IPS-18c (cell line): Measurements from ENCODE around the gene OSBP2.

Source experiments
- H3K4me3 ChIP-seq: 2 replicates; pipeline ENCODE4 v1.7.0; 2013; ENCODE audit warnings: low read depth, mild to moderate bottlenecking, low read length, moderate library complexity; ENCODE audit not compliant: insufficient read depth
- H3K9me3 ChIP-seq: one replicate; pipeline ENCODE4 v1.6.1; 2013; ENCODE audit warnings: mild to moderate bottlenecking, low read length, moderate library complexity; ENCODE audit not compliant: control insufficient read depth, insufficient read depth

Gene OSBP2

DNA sequence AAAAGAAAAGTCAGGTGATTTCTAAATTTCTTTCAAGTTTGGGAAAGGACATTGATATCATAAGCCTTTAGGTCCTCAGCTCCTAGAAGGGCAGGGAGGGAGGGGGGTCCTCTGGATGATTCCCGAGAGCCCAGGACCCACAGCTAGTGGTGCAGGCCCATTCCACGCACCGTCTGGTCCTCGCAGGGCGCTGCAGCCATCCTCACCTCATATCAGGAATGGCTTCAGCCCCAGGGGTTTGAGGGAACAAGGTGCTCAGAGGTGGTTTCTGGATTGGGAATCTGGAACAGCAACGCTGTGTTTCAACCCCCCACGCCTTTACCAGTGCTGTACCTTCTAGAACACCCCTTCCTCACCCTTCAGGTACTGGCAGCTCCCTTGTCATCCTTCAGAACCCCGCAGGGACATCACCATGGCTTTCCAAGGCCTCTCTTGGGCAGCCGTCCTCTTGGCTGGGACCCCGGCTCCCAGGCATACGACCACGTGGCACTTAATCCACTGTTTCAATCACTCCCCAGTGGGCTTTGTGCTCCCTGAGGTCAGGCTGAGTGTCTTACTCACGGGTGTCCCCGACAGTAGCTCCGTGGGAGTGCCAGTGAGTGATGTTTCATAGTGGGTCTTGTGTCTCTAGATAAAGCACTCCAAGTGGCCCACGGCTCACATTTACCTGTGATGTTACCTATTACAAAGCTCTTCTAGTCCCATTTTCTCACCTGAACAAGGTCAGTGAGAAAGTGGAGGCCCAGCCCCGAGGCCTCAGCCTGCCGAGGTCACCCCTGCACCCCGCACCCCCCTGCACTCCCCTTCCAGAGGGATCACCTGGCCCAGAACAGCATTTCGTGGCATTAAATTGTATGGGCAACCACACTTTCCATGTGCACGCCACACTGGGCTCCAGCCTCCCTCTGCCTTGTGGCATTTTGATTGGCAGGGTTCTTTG is 180.0 kb downstream of the OSBP2 start:
- Histone ChIP-seq H3K9me3 (no peaks in the 10 kb centered on the region), H3K4me3 (no peak overlapping the region)

DNA sequence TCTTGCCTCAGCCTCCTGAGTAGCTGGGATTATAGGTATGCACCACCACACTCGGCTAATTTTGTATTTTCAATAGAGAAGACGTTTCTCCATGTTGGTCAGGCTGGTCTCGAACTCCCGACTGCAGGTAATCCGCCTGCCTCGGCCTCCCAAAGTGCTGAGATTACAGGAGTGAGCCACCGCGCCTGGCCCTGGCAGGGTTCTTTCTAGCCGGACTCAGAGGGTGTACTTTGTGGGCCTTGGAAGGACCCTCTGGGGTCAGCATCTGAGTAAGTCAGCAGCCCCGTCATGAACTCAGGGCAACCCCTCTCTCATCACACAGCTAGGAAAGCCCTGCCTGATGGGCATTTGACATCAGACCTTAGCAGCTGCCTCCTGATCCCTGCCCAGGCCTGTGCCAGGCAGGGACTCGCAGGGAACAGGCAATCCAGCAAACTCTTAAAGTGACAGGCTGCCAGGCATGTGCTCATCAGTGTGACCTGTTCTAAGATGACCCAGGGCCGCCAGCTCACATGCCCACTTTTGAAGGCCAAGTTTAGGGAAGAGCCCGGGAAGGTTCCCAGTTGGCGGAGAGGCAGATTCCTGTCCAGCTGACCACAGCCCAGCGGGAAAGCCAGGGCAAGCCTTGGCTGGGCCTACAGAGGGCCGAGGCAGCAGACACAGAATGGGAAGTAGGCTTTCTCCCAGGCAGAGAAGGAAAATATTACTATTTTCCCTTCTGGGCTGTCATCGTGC is 181.0 kb downstream of the OSBP2 start:
- no peak overlapping the region for H3K4me3 ChIP-seq
- H3K9me3 ChIP-seq = no peaks in the 10 kb centered on the region

DNA sequence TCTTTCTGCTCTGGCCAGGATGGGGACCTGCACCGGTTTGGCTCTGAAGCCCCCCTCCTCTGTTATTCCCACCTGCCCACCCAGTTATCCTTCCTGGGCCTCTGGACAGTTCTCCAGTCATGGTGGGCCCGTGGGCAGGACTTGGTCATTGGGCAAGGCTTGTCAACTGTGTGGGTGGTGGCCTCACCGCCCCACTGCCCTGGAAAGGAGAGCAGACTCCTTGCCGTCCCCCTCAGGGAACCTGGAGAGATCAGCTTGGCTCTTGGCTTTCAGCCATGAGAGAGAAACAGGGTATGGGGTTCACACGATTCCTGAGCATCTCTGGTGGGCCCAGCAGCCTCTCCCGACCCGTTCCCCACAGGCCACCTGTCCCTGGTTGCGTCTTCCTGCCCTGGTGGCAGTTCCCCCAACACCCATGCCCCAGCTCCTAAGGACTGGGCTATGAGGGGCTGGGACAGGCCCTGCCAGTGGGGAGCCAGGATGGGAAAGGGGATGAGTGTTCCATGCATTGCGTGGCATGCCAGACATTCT is 181.6 kb downstream of the OSBP2 start:
- Histone ChIP-seq H3K9me3 (no peaks in the 10 kb centered on the region), H3K4me3 (no peak overlapping the region)

DNA sequence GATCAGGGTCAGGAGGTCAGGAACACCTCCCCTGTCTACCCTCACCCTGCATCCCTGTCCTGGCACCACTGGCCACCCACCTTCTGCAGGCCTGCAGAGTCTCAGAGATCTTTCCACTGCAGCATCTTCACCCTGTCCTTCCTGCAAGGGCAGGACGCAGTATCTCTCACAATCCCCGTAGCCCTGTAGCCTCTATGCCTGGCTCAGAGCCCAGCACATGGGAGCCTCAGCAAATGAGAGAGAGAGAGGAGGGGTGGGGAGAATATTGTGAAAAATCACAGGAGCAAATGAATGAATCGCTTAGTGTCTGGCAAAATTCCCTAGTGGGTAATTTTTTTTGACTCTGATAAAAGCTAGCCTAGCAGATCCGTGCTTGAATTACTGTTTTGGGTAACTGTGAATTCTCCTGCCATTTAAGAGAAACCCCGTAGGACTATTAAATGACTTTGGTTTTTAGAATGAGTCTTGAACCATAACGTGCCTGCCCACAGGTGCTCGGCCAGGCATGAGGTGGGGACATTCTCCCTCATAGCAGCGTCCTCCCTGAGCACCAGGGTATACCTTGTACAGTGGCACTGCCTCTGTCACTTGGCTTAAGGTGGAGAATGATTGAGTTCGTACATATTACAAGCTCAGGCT is 182.4 kb downstream of the OSBP2 start:
- H3K9me3 ChIP-seq = no peaks in the 10 kb centered on the region
- no peak overlapping the region for H3K4me3 ChIP-seq

DNA sequence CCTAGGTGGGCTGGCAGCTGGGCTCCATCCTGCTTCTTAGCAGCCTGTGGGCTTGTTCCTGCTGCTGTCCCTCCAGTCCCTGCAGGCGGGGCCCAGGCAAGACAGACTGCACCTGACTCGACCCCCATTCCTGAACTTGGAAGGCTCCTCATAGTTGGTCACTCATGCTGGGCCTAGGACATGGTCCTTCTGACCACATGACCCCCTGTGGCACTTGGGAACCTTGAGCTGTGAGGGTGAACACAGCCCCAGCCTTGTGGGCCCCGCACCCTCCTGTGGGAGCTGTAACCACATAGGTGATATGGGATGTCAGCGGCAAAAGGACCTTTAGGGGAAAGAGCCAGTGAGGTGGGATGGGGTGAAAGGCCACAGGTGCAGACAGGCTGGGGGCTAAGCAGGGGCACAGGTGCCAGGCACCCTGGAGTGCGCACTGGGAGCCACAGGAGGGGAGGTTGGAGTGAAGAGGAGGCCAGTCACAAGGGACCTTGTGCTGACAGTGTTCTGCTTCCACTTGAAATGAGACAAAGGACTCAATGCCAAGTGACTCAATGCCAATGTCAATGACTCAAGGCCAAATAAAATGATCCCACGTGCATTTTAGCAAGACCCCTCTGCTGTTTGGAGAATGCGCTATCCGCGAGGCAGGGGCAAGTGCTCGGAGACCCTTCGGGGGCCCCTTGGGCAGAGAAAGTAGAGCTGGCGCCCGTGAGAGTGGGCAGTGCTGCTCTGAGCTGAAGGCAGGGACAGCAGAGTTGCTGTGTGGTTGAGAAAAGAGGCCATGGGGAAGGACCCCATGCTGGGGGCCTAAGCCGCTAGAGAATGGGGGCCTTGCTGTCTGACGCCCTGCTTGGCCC is 183.2 kb downstream of the OSBP2 start:
- Histone ChIP-seq H3K4me3 (no peak overlapping the region), H3K9me3 (no peaks in the 10 kb centered on the region)

DNA sequence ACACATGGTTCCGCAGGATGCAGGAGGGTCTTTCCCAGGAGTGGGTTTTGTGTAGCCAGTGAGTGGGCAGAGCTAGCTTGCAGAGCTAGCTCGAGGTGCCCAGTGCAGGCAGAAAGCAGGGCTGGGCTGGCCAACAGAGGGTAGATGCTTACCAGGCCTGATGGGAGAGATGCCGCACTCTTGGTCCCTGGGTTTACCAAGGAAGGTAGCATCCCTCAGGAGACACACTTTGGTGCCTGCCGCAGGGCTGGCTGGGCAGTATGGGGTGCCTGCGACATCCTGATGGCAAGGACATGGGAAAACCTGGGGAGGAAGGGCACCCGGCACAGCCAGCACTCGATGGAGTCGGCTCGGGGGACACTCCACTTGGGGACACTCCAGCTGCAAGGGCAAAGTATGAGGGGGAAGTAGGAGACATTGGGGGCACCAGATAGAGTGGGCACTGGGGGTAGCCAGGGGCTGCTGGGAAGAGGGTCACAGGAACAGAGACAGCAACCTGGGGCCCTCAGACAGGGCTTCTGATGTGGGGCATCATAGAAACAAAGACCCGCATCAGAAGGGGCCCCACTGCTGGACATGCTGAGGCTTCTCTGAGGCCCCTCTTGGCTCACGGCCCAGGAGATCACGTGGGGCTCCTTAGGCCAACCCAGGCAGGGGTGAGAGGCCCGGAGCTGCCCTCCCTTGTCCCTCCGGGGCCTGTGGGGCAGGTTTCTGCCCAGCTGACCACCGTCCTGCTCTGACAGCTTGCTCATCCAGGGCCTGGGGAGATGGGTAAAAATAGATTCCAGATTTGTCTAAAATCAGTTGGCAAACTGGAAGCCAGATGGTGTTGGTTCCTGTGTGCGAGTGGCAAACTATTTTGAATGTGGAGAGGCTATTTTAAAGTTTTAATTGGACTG is 184.1 kb downstream of the OSBP2 start:
- no peak overlapping the region for H3K4me3 ChIP-seq

DNA sequence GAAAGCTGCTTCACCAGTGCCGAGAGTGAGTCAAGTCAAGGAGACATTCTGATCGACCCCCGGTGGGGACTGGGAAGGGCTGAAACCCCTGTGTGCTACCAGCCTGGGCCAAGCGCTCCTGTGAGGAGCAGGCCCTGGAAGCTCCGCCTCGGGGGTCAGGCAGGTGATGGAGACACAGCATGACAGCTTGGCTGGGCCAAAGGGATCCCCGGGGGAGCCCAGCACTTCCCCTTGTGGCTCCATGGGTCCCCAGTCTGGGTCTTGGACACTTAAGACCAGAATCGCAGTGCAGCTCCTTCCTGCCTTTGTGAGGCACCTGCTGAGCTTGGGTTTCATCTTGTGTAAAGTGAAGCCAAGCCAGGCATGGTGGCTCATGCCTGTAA is 184.7 kb downstream of the OSBP2 start:
- H3K4me3 ChIP-seq = no peak overlapping the region
- H3K9me3 ChIP-seq = no peaks in the 10 kb centered on the region

More for the DNA sequence above, 184.1 kb downstream of the OSBP2 start:
- H3K9me3 ChIP-seq = no peaks in the 10 kb centered on the region

DNA sequence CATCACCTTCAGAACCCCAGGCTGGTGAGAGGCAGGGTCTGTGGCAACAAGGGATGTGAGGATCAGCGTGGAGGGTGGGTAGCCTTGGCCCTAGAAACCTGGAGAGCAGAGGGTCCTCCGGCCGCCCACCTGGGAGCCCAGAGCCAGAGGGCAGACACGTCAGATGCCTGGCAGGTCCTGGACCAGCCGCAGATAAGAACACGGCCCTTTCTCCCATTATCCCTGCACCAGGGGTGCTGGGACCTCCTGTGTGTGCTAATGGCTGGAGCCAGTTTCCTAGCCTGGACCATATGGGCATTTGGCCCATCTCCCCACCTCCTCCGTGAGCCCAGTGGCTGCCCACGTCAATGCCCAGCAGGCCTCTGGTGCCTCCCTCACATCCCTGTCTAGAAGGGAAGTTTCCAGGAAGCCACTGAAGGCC is 185.5 kb downstream of the OSBP2 start:
- H3K9me3 ChIP-seq = no peaks in the 10 kb centered on the region
- H3K4me3 ChIP-seq = no peak overlapping the region

DNA sequence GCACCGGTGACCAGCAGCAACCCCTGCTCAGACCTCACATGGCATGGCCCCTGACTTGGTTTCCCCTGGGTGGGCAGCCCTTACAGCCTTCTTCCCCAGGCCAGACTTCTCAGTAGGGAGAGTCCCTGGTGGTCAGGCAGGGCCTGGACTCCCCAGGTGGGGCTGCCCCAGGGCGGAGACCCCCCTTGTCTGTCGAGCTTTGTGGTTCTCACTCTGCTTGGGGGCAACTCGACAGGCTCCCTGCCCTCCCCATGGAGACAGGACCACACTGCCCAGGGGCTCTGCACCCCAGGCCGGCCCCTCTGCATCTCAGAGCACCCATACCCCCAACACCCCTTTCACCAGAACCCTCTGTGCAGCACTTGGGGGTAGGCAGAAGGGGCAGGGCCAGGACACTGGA is 186.2 kb downstream of the OSBP2 start:
- Histone ChIP-seq H3K9me3 (no peaks in the 10 kb centered on the region), H3K4me3 (no peak overlapping the region)

DNA sequence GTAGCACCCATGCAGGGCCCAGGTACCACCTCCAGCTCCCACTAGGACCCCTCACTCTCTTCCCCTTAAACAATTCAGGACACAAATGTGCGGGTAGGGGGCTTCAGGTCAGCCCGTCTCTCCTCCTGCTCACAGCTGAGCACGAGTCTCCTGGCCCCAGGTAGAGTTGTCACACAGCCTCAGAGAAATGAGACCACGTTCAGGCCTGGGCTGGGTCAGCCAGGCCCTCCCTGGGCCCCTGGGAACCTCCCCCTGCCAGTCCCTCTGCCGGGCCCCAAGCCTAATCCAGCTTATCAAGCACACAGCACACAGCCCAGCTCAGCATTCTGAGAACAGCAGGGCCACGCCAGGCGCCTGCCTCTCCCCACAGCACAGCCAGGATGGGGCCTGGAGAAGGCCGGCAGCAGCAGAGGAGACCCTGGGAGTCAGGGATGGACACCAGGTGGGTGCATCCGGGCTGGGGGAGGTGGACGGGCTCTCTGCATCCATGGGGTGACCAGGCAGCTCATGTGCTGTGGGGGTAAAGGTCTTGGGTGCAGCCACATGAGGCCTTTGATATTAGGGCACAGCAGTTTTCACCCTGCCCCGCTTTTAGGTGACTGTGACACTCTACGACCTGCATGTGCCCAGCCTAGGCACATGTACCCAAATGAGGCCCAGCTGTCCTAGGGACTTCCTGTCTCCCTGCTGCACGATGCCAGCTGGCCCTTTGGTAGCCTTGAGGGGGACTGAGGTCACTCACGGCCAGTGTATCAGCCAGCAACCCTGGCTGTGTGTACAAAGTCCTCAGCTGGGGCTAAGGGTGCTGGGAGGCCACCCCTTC is 186.9 kb downstream of the OSBP2 start:
- no peak overlapping the region for H3K4me3 ChIP-seq
- H3K9me3 ChIP-seq = no peaks in the 10 kb centered on the region

DNA sequence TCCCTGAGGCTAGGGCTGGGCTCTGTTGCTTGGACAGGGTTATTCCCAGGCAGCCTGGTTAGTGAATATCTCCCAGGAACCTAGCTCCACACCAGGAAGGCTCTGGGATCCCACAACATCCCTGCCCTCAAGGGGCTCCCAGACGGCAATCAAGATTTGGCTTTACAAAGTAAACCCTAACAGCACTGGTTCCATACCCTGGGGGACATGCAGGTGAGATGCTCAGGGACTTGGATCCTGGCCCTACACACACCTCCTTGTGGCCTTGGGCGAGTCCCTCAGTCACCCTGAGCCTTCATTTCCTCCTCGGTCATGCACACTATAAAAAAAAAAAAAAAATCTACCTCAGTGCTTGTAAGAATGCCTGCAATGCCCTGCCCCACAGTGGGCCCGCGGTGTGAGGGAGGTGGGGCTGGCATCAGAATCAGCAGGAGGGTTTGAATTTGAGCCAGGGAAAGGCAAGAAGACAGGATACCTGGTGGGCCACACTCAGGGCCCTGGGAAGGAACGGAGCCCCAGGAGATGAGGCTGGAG is 187.6 kb downstream of the OSBP2 start:
- no peaks in the 10 kb centered on the region for H3K9me3 ChIP-seq
- H3K4me3 ChIP-seq = no peak overlapping the region

DNA sequence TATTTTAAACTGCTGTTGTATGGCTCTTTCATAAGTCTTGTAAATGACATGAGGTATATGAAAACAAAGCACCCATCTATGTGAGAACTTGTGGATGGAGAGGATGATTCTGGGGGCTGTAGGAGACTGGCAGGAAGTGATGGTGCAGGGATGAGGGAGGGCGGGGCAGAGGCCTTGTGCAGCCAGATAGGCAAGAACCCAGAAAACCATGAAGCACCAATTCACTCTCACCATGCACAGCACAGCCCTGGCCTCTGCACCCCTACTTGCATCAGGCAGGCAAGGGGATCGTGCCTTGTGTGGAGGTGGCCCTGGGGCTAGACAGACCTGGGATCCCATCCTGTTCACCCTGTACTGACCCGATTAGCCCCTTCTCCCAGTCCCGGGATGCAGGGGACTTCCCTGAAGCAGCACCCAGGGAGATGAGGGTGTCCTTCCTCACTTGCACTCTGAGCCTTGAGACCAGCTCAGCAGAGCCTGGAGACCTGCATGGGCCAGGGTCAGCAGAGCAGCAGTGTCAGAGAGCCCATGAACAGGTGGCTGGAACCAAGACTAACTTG is 188.4 kb downstream of the OSBP2 start:
- Histone ChIP-seq H3K9me3 (no peaks in the 10 kb centered on the region), H3K4me3 (no peak overlapping the region)

DNA sequence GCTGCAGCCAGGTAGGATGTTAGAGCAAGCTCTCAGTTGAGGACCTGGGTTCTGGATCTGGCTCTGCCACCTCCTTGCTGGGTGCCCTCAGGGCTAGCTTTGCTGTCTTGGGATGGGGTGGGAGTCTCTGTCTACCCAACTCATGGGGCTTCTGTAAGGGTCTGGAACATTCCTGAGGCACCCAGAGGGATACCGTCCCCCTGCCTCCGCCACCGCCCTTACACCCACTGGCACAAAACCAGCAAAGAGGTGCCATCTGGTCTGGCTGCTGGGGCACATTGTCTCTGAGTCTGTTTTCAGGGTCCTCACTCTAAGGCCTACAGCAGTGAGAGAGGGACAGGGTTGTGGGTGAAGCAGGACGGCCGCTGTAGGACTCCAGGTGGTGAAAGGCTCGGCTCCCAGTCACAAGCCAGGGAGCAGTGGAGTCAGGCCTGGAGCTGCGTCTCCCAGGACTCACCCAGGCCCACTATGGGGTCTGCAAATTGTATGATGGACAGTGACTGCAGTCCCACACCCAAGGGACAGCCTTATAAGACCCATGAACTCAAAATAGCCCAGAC is 189.0 kb downstream of the OSBP2 start:
- no peaks in the 10 kb centered on the region for H3K9me3 ChIP-seq

DNA sequence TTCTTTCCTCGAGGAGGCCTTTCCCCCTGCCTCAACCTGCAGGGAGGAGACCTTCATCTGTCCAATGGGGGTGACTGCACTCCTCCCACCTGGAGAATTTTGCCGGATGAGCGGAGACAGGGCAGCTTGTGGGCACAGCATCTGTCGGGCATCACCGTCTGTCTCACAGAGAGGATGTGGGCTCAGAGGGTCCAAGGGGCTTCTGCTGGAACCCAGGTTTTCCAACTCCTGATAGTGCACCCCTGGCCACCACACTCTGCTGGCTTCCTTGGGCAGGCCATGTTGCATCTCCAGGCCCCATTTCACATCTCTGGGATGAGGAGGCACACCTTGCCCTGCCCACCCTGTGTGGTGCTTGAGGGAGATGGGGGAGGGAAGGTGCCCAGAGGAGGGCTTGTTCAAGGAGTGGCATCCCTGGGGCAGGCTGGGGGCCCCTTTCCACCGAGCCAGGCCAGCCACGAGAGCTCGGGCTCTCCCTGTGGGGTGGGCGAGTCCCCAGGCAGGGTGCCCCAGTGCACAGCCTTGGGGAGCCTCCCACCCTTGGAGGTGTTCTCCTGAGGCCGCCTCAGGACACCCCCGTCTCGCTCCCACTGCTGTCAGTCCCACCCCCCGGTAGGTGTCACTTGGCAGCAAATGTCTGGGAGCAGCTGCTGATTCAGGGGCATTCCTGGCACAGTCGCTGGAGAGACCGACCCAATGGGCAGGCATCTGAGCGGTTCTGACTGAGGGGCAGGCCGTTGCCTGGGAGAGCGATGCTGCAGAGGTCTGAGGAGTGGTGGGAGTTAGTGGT is 189.7 kb downstream of the OSBP2 start:
- H3K4me3 ChIP-seq = no peak overlapping the region
- H3K9me3 ChIP-seq = no peaks in the 10 kb centered on the region

More for the DNA sequence above, 189.0 kb downstream of the OSBP2 start:
- no peak overlapping the region for H3K4me3 ChIP-seq
